ENCODE measurements around the gene DMKN.

The DMKN gene

GRCh38 chr19:35502751-35503150 is 10.7 kb downstream of the DMKN start:
- no peaks in the 10 kb centered on the region for H3K9me3 Mint-ChIP-seq
- H3K27me3 Mint-ChIP-seq (ENCODE audit: low read depth): peaks cover 18% of the 10 kb centered on the region
- H3K4me3 Mint-ChIP-seq: no peak overlapping the region
- no peaks in the 10 kb centered on the region for H3K36me3 Mint-ChIP-seq (ENCODE audit: low read depth)
- no peak overlapping the region for H3K27ac Mint-ChIP-seq
- no peaks in the 10 kb centered on the region for H3K4me1 Mint-ChIP-seq (ENCODE audit: low read depth)

GRCh38 chr19:35501684-35502083 is 11.8 kb downstream of the DMKN start:
- Mint-ChIP-seq H3K4me1 (ENCODE audit: low read depth) (no peaks in the 10 kb centered on the region), H3K27ac (no peak overlapping the region), H3K9me3 (no peaks in the 10 kb centered on the region), H3K4me3 (no peak overlapping the region), H3K27me3 (ENCODE audit: low read depth) (peaks cover 19% of the 10 kb centered on the region), H3K36me3 (ENCODE audit: low read depth) (no peaks in the 10 kb centered on the region)

- Mint-ChIP-seq H3K36me3 (ENCODE audit: low read depth) (no peaks in the 10 kb centered on the region), H3K4me1 (ENCODE audit: low read depth) (peaks cover under 1% of the 10 kb centered on the region), H3K9me3 (no peaks in the 10 kb centered on the region), H3K27me3 (ENCODE audit: low read depth) (peaks cover 10% of the 10 kb centered on the region), H3K4me3 (no peak overlapping the region), H3K27ac (no peak overlapping the region)
Observed at GRCh38 chr19:35500611-35501010, 12.8 kb downstream of the DMKN start.

GRCh38 chr19:35498984-35499527 is 14.4 kb downstream of the DMKN start:
- H3K27ac Mint-ChIP-seq: no peak overlapping the region
- no peaks in the 10 kb centered on the region for H3K36me3 Mint-ChIP-seq (ENCODE audit: low read depth)
- peaks cover 4% of the 10 kb centered on the region for H3K27me3 Mint-ChIP-seq (ENCODE audit: low read depth)
- no peaks in the 10 kb centered on the region for H3K9me3 Mint-ChIP-seq
- H3K4me1 Mint-ChIP-seq (ENCODE audit: low read depth): peaks cover 7% of the 10 kb centered on the region
- H3K4me3 Mint-ChIP-seq: no peak overlapping the region

- Mint-ChIP-seq H3K9me3 (no peaks in the 10 kb centered on the region), H3K4me3 (no peak overlapping the region), H3K4me1 (ENCODE audit: low read depth) (peaks cover 7% of the 10 kb centered on the region), H3K36me3 (ENCODE audit: low read depth) (no peaks in the 10 kb centered on the region), H3K27ac (no peak overlapping the region), H3K27me3 (ENCODE audit: low read depth) (peaks cover 8% of the 10 kb centered on the region)
Observed at GRCh38 chr19:35498220-35498619, 15.2 kb downstream of the DMKN start.

- Mint-ChIP-seq H3K9me3 (no peaks in the 10 kb centered on the region), H3K27ac (no peak overlapping the region), H3K27me3 (ENCODE audit: low read depth) (peaks cover 11% of the 10 kb centered on the region), H3K4me3 (no peak overlapping the region), H3K36me3 (ENCODE audit: low read depth) (no peaks in the 10 kb centered on the region), H3K4me1 (ENCODE audit: low read depth) (peaks cover 7% of the 10 kb centered on the region)
Observed at GRCh38 chr19:35497406-35497805, 16.0 kb downstream of the DMKN start.

- no peaks in the 10 kb centered on the region for H3K36me3 Mint-ChIP-seq (ENCODE audit: low read depth)
- no peak overlapping the region for H3K4me3 Mint-ChIP-seq
- peaks cover 7% of the 10 kb centered on the region for H3K4me1 Mint-ChIP-seq (ENCODE audit: low read depth)
- H3K9me3 Mint-ChIP-seq: no peaks in the 10 kb centered on the region
- H3K27me3 Mint-ChIP-seq (ENCODE audit: low read depth): peaks cover 22% of the 10 kb centered on the region
- no peak overlapping the region for H3K27ac Mint-ChIP-seq
Observed at GRCh38 chr19:35495107-35496064, 18.1 kb downstream of the DMKN start.

- no peaks in the 10 kb centered on the region for H3K36me3 Mint-ChIP-seq (ENCODE audit: low read depth)
Observed at GRCh38 chr19:35493971-35494370, 19.5 kb downstream of the DMKN start.

GRCh38 chr19:35491836-35492360 is 21.6 kb downstream of the DMKN start:
- Mint-ChIP-seq H3K27ac (no peak overlapping the region), H3K4me1 (ENCODE audit: low read depth) (peaks cover 7% of the 10 kb centered on the region), H3K4me3 (no peak overlapping the region), H3K27me3 (ENCODE audit: low read depth) (peaks cover 22% of the 10 kb centered on the region), H3K36me3 (ENCODE audit: low read depth) (no peaks in the 10 kb centered on the region), H3K9me3 (no peaks in the 10 kb centered on the region)

More at GRCh38 chr19:35493971-35494370, 19.5 kb downstream of the DMKN start:
- H3K27ac Mint-ChIP-seq: no peak overlapping the region
- peaks cover 24% of the 10 kb centered on the region for H3K27me3 Mint-ChIP-seq (ENCODE audit: low read depth)
- no peak overlapping the region for H3K4me3 Mint-ChIP-seq
- H3K4me1 Mint-ChIP-seq (ENCODE audit: low read depth): peaks cover 7% of the 10 kb centered on the region
- H3K9me3 Mint-ChIP-seq: no peaks in the 10 kb centered on the region

- Mint-ChIP-seq H3K4me1 (ENCODE audit: low read depth) (peaks cover 4% of the 10 kb centered on the region), H3K27me3 (ENCODE audit: low read depth) (peaks cover 28% of the 10 kb centered on the region), H3K9me3 (no peaks in the 10 kb centered on the region), H3K4me3 (no peak within 1 kb of the TSS), H3K27ac (no peak within 1 kb of the TSS), H3K36me3 (ENCODE audit: low read depth) (no peaks in the 10 kb centered on the region)
Observed at GRCh38 chr19:35490364-35490763, 23.1 kb downstream of the DMKN start, which contains the start of gene KRTDAP. Gene KRTDAP, minus strand, starts transcription at chr19:35490464. Its CDS starts 22 bp downstream, at chr19:35490442.

GRCh38 chr19:35488677-35489076 is 24.8 kb downstream of the DMKN start:
- Mint-ChIP-seq H3K36me3 (ENCODE audit: low read depth) (no peaks in the 10 kb centered on the region), H3K27me3 (ENCODE audit: low read depth) (peaks cover 28% of the 10 kb centered on the region), H3K9me3 (no peaks in the 10 kb centered on the region), H3K27ac (no peak overlapping the region), H3K4me1 (ENCODE audit: low read depth) (no peaks in the 10 kb centered on the region), H3K4me3 (no peak overlapping the region)

- Mint-ChIP-seq H3K27me3 (ENCODE audit: low read depth) (peaks cover 24% of the 10 kb centered on the region), H3K36me3 (ENCODE audit: low read depth) (no peaks in the 10 kb centered on the region), H3K9me3 (no peaks in the 10 kb centered on the region), H3K4me3 (no peak overlapping the region), H3K27ac (no peak overlapping the region), H3K4me1 (ENCODE audit: low read depth) (no peaks in the 10 kb centered on the region)
Observed at GRCh38 chr19:35487656-35488182, 25.7 kb downstream of the DMKN start.

- H3K36me3 Mint-ChIP-seq (ENCODE audit: low read depth): no peaks in the 10 kb centered on the region
- H3K4me3 Mint-ChIP-seq: no peak overlapping the region
- peaks cover 19% of the 10 kb centered on the region for H3K27me3 Mint-ChIP-seq (ENCODE audit: low read depth)
- no peaks in the 10 kb centered on the region for H3K4me1 Mint-ChIP-seq (ENCODE audit: low read depth)
- H3K27ac Mint-ChIP-seq: no peak overlapping the region
- H3K9me3 Mint-ChIP-seq: no peaks in the 10 kb centered on the region
Observed at GRCh38 chr19:35486268-35486708, 27.2 kb downstream of the DMKN start.

GRCh38 chr19:35484252-35485036 is 29.0 kb downstream of the DMKN start:
- H3K4me1 Mint-ChIP-seq (ENCODE audit: low read depth): no peaks in the 10 kb centered on the region
- no peak overlapping the region for H3K4me3 Mint-ChIP-seq
- H3K36me3 Mint-ChIP-seq (ENCODE audit: low read depth): no peaks in the 10 kb centered on the region
- peaks cover 10% of the 10 kb centered on the region for H3K27me3 Mint-ChIP-seq (ENCODE audit: low read depth)
- no peak overlapping the region for H3K27ac Mint-ChIP-seq
- H3K9me3 Mint-ChIP-seq: no peaks in the 10 kb centered on the region
